Endothelial cell of umbilical vein (primary cell): Measurements from ENCODE around the gene PRX. TPM values are rescaled to one million over a fixed set of nuclear protein-coding genes. Genes with fewer than 3 reads are reported as not detected.
A peak's percentile ranks its signal among the peaks of the same experiment; 100 is the strongest.

Source experiments
- BruUV-seq: library from RNA; stranded (reverse); fragments of 400-500 nt; replicated peaks from 2 replicates; lab custom pipeline; 2021; lab: Mats Ljungman, UMichigan
- CTCF ChIA-PET: fragments of 300-600, 350-600 bp; sonication (Branson Sonifier 250); formaldehyde crosslinking; loops from one replicate; lab custom pipeline; 2021; ENCODE audit warnings: antibody characterized with exemption, inconsistent platforms; lab: Charles Lee
- POLR2A ChIA-PET: fragments of 300-600, 350-600 bp; sonication (Branson Sonifier 250); formaldehyde crosslinking; loops from one replicate; lab custom pipeline; 2021; ENCODE audit warnings: antibody characterized with exemption, inconsistent platforms; lab: Charles Lee
- DNase-seq: peaks from one replicate; pipeline ENCODE4 v3.0.0-alpha.2; 2011; ENCODE audit warnings: low read depth, low spot score
- FAIRE-seq: peaks from 2 replicates; lab custom pipeline; 2011; peaks lifted over from hg19 to GRCh38; lab: Jason Lieb, UNC
- H2AFZ ChIP-seq: 2 replicates; pipeline ENCODE4 v1.6.0; 2012; ENCODE audit warnings: low read depth, low read length, control low read depth, inconsistent platforms
- H3K27ac ChIP-seq: 2 replicates; pipeline ENCODE4 v1.5.1; 2011; ENCODE audit warnings: low read depth, mild to moderate bottlenecking, control low read depth, low read length, moderate library complexity; ENCODE audit not compliant: insufficient read depth
- H3K27me3 ChIP-seq, 2 experiments: 2 replicates each; pipeline versions ENCODE4 v1.6.0 to v1.6.1; 2011; ENCODE audit warnings: low read length in 2 of 2, mixed read lengths in 1 of 2; ENCODE audit not compliant: control insufficient read depth in 2 of 2, insufficient read depth in 2 of 2
- H3K36me3 ChIP-seq, 2 experiments: 2 replicates in 1 of 2; 3 replicates in 1 of 2; pipeline ENCODE4 v1.5.1; 2011; ENCODE audit warnings: low read length in 2 of 2, mild to moderate bottlenecking in 1 of 2, moderate library complexity in 1 of 2; ENCODE audit not compliant: control insufficient read depth in 2 of 2, insufficient read depth in 2 of 2; ENCODE audit errors: extremely low read depth in 1 of 2
- H3K4me1 ChIP-seq: 3 replicates; pipeline ENCODE4 v1.5.1; 2011; ENCODE audit warnings: mild to moderate bottlenecking, low read length; ENCODE audit not compliant: control insufficient read depth, insufficient read depth; ENCODE audit errors: extremely low read depth
- H3K4me2 ChIP-seq: 2 replicates; pipeline ENCODE4 v1.6.1; 2011; ENCODE audit warnings: low read length, control low read depth, mixed read lengths; ENCODE audit not compliant: insufficient read depth
- H3K4me3 ChIP-seq, 3 experiments: fragments of 200-600 bp in 1 of 3; sonication (generic), shearing (Covaris generic) in 1 of 3; replicated peaks in 1 of 3; 2 replicates each; pipeline ENCODE4 v1.5.1; 2011 to 2016; ENCODE audit warnings: control low read depth in 3 of 3, low read length in 3 of 3, mild to moderate bottlenecking in 2 of 3, inconsistent platforms in 1 of 3, low read depth in 1 of 3, moderate library complexity in 1 of 3; ENCODE audit not compliant: insufficient read depth in 1 of 3
- H3K79me2 ChIP-seq: 2 replicates; pipeline ENCODE4 v1.6.0; 2012; ENCODE audit warnings: low read length, inconsistent platforms; ENCODE audit not compliant: control insufficient read depth, insufficient read depth
- H3K9ac ChIP-seq: replicated peaks from 2 replicates; pipeline ENCODE3; 2011; ENCODE audit warnings: low read length, control low read depth; ENCODE audit not compliant: insufficient read depth; ENCODE audit errors: extremely low read depth
- H3K9me1 ChIP-seq: replicated peaks from 3 replicates; pipeline ENCODE4 v1.6.0; 2011; ENCODE audit warnings: mild to moderate bottlenecking, low read length; ENCODE audit not compliant: control insufficient read depth, insufficient read depth; ENCODE audit errors: extremely low read depth
- H3K9me3 ChIP-seq: replicated peaks from 2 replicates; pipeline ENCODE4 v1.5.1; 2012; ENCODE audit warnings: low read length, inconsistent platforms; ENCODE audit not compliant: control insufficient read depth, insufficient read depth
- H4K20me1 ChIP-seq: replicated peaks from 2 replicates; pipeline ENCODE3; 2011; ENCODE audit warnings: mild to moderate bottlenecking, low read length; ENCODE audit not compliant: control insufficient read depth, insufficient read depth; ENCODE audit errors: extremely low read depth
- EZH2 ChIP-seq: IDR thresholded peaks from 2 replicates; pipeline ENCODE4 v1.6.1; 2012; ENCODE audit warnings: borderline replicate concordance, low read depth, mild to moderate bottlenecking, moderate library complexity, low read length, inconsistent platforms; ENCODE audit not compliant: severe bottlenecking
- FOS ChIP-seq: IDR thresholded peaks from 2 replicates; pipeline ENCODE4 v1.6.1; 2011; ENCODE audit warnings: mild to moderate bottlenecking, low read length, moderate library complexity, borderline replicate concordance; ENCODE audit not compliant: insufficient read depth
- GATA2 ChIP-seq: IDR thresholded peaks from 2 replicates; pipeline ENCODE4 v1.7.0; 2011; ENCODE audit warnings: low read depth, mild to moderate bottlenecking, moderate library complexity, mixed read lengths, low read length; ENCODE audit not compliant: insufficient read length, insufficient read depth
- JUN ChIP-seq: IDR thresholded peaks from 2 replicates; pipeline ENCODE4 v1.6.1; 2011; ENCODE audit warnings: borderline replicate concordance, low read depth; ENCODE audit not compliant: insufficient read length, insufficient read depth
- MYC ChIP-seq: IDR thresholded peaks from one replicate; pipeline ENCODE4 v1.6.1; 2011; ENCODE audit warnings: mild to moderate bottlenecking, low read depth, low read length
- POLR2A ChIP-seq: IDR thresholded peaks from 2 replicates; pipeline ENCODE4 v1.6.1; 2012; ENCODE audit warnings: low read depth, mild to moderate bottlenecking, control low read depth, low read length
- POLR2AphosphoS5 ChIP-seq: IDR thresholded peaks from 2 replicates; pipeline ENCODE4 v1.6.1; 2012; ENCODE audit warnings: low read depth, mild to moderate bottlenecking, control low read depth, low read length, moderate library complexity; ENCODE audit not compliant: insufficient read depth
- dilution Hi-C: fragments of 300-500 bp; cut with MboI; formaldehyde crosslinking; loops from one replicate; pipeline ENCODE4 v1.15.0; 2019; ENCODE audit warnings: low sequenced_read_pairs; ENCODE audit not compliant: extremely low pct_ligation_motif_present
- intact Hi-C: fragments of 100-400 bp; cut with micrococcal nuclease; formaldehyde crosslinking; loops from one replicate; pipeline ENCODE4 v1.10.0; 2022
- polyA plus RNA-seq, 4 experiments: library from polyadenylated mRNA; depleted of rRNA in 3 of 4; stranded (reverse) in 3 of 4; unstranded in 1 of 4; fragments of >200 nt; gene quantifications; 2 replicates each; pipeline versions ENCODE4 v1.2.1 to v1.2.3, GENCODE V29; 2011 to 2012; ENCODE audit warnings: missing spikeins in 1 of 4
- total RNA-seq: library from RNA; stranded (reverse); gene quantifications from 2 replicates; pipeline ENCODE4 v1.2.3, GENCODE V29; 2021
- TF ChIP-seq, protein P1 (sequence below), 2 donors: IDR thresholded peaks; 1 replicate in 1 of 2; 2 replicates in 1 of 2; pipeline ENCODE4 v1.5.1; 2011; ENCODE audit warnings: low read length in 2 of 2, mild to moderate bottlenecking in 2 of 2, moderate library complexity in 2 of 2, control low read depth in 1 of 2, inconsistent platforms in 1 of 2, low read depth in 1 of 2; ENCODE audit not compliant: insufficient read depth in 1 of 2; ENCODE audit errors: extremely low read depth in 1 of 2
- TF ChIP-seq, protein P2 (sequence below): IDR thresholded peaks from 2 replicates; pipeline ENCODE4 v1.6.1; 2011; ENCODE audit not compliant: insufficient read depth, insufficient read length

The PRX gene
- total and polyA plus RNA-seq, 2 donors (not counting 3 experiments of a cell fraction or from before 2014, with no cell fraction given), result 0.80 to 1.3 TPM

DNA sequence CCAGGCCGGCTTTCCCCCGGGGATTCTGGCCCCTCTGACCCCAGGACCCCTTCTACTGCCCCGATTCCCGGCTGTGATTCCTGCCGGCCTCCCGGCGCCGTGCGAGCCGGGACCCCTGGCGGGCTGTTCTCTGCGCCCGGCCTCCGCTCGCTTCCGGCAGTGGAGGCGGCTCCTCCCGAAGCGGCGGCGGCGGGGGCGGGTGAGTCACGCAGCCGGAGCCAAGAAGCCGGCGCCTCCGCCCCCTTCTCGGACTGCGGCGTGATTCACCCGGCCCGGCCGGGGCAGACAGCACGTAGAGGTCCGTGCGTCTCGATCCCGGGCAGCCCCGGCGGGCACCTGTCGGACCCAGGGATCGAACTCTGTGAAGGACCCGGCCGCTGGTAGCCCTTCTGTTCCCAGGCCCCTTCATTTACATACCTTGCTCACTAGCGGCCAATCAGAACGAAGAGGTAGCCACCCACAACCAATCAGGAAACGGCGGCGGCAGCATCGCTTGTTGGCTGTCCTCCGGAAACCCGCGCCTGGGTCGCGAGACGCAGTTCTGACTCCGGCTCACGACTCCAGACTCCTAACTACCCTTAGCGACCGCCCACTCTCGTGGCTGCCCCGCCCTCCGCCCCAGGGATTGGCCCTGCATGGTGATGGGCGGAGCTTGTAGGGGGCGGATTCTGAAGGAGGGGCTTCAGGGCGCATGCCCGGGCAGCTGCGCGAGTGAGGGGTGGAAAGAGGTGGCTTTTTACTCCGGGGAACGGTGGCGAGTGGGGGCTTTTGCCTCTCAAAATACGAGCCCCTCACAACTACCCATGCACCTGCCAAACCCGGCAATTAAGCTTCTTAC, 12.5 kb upstream of the PRX start, which contains the start of gene SERTAD1:
TSS of gene SERTAD1 (minus strand) at position 543 of the 838 bp plus-strand sequence. CDS start 2,446 bp downstream, outside the sequence.
- peak within 1 kb of the TSS; percentile 95 for H3K27ac ChIP-seq
- H3K27me3 ChIP-seq, result no peaks in the 10 kb centered on the region
- FAIRE-seq (peak; percentile 99), DNase-seq (peak; percentile 99)
- intact Hi-C loops, result loop anchor here (1.0 to 5.0 kb wide), 3 partner anchors 8 to 593 kb away; partner anchors contain the start of gene DYRK1B
- H3K36me3 ChIP-seq, result peaks cover 8 to 9% of the 10 kb centered on the region in 2 experiments
- TF ChIP-seq, protein P1, sequence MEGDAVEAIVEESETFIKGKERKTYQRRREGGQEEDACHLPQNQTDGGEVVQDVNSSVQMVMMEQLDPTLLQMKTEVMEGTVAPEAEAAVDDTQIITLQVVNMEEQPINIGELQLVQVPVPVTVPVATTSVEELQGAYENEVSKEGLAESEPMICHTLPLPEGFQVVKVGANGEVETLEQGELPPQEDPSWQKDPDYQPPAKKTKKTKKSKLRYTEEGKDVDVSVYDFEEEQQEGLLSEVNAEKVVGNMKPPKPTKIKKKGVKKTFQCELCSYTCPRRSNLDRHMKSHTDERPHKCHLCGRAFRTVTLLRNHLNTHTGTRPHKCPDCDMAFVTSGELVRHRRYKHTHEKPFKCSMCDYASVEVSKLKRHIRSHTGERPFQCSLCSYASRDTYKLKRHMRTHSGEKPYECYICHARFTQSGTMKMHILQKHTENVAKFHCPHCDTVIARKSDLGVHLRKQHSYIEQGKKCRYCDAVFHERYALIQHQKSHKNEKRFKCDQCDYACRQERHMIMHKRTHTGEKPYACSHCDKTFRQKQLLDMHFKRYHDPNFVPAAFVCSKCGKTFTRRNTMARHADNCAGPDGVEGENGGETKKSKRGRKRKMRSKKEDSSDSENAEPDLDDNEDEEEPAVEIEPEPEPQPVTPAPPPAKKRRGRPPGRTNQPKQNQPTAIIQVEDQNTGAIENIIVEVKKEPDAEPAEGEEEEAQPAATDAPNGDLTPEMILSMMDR (IDR thresholded peaks at IDR 0.05; ENCODE audit: extremely low read depth in 1 of 2, insufficient read depth in 1 of 2, low read depth in 1 of 2, low read length in 2 of 2), result peak; percentile 40 to 74
- TF ChIP-seq GATA2, result no peak
- TF ChIP-seq POLR2A, result peak; percentile 99
- TF ChIP-seq POLR2AphosphoS5, result peak; percentile 96
- TF ChIP-seq EZH2, result no peak
- no peak for TF ChIP-seq JUN
- TF ChIP-seq FOS, result peak; percentile 88
- TF ChIP-seq MYC, result no peak
- TF ChIP-seq, protein P2, sequence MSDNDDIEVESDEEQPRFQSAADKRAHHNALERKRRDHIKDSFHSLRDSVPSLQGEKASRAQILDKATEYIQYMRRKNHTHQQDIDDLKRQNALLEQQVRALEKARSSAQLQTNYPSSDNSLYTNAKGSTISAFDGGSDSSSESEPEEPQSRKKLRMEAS, result no peak
- dilution Hi-C loops, result no loop called here
- peaks cover 19% of the 10 kb centered on the region for H3K4me1 ChIP-seq
- ChIA-PET CTCF (interaction anchor here (0.6 to 2.8 kb wide), 12 partner anchors 10 to 120 kb away, joined by 3 to 14 read pairs (median 4); partner anchors contain the start of gene BLVRB), POLR2A (interaction anchor here (0.6 to 1.5 kb wide), 10 partner anchors 8 to 178 kb away, joined by 3 to 14 read pairs (median 4); partner anchors contain the start of gene BLVRB)
- H3K9me3 ChIP-seq, result no peaks in the 10 kb centered on the region
- peak within 1 kb of the TSS; percentile 77 for H2AFZ ChIP-seq
- peak within 1 kb of the TSS; percentile 93 for H3K9ac ChIP-seq
- no TSS peak for BruUV-seq
- H3K4me2 ChIP-seq, result peak within 1 kb of the TSS; percentile 96
- peaks cover 30% of the 10 kb centered on the region for H3K79me2 ChIP-seq
- no peaks in the 10 kb centered on the region for H3K9me1 ChIP-seq
- H3K4me3 ChIP-seq, result peak within 1 kb of the TSS; percentile 80 to 95 (median 93)
- H4K20me1 ChIP-seq, result no peaks in the 10 kb centered on the region
